C4-2B (cell line): ENCODE data around the gene RAB15.

Experiments used
- ZFX ChIP-seq: fragments of 450-650 bp; IDR thresholded peaks from 2 replicates; pipeline ENCODE4 v1.6.1; 2017
- TF ChIP-seq, protein P1 (sequence below): fragments of 450-650 bp; conservative IDR thresholded peaks from 2 replicates; pipeline ENCODE4 v1.5.1; 2017; ENCODE audit warnings: mild to moderate bottlenecking

DNA sequence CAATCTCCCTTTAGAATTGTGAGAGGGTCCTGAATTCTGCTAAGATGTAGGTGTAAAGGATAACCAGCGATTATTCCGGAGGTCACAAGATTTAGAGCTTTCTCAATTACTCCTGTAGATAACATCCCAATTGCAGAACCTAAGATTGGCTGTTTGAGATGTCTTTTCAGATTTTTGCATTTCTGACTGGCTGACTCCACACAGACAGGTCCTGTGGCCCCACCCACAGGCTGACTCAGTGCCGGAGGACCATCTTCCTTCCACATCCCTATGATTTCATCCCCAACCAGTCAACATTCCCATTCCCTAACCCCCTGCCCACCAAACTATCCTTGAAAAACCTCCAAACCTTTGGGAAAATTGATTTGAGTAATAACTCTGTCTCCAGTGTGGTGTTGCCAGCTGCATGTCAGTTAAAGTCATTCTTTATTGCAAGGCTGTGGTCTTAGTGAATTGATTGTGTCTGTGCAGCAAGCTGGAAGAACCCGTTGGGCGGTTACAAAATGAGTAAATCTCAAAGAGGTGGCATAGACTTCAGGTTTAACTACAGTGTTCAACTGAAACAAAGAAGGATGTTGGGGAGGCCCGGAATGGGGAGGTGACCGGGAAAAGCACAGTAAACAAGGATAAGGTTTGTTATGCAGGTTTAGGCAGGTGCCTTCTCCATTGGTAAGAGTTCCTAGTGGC is 25.1 kb upstream of the RAB15 start:
- TF ChIP-seq, protein P1, sequence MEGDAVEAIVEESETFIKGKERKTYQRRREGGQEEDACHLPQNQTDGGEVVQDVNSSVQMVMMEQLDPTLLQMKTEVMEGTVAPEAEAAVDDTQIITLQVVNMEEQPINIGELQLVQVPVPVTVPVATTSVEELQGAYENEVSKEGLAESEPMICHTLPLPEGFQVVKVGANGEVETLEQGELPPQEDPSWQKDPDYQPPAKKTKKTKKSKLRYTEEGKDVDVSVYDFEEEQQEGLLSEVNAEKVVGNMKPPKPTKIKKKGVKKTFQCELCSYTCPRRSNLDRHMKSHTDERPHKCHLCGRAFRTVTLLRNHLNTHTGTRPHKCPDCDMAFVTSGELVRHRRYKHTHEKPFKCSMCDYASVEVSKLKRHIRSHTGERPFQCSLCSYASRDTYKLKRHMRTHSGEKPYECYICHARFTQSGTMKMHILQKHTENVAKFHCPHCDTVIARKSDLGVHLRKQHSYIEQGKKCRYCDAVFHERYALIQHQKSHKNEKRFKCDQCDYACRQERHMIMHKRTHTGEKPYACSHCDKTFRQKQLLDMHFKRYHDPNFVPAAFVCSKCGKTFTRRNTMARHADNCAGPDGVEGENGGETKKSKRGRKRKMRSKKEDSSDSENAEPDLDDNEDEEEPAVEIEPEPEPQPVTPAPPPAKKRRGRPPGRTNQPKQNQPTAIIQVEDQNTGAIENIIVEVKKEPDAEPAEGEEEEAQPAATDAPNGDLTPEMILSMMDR, result no peak
- TF ChIP-seq ZFX, result no peak
